Amygdala (tissue), 56 donors: ENCODE data around the gene SHISAL1.

Experiments
- DNase-seq, 56 donors: peaks; one replicate each; lab custom pipeline; 2025; lab: John Stamatoyannopoulos, UW

SHISAL1 gene

GRCh38 chr22:44281768-44282637 lies 30.7 kb downstream of the SHISAL1 start:
- DNase-seq = no peak

GRCh38 chr22:44280665-44281188 lies 32.0 kb downstream of the SHISAL1 start:
- DNase-seq = no peak

- no peak for DNase-seq
Measured at GRCh38 chr22:44279069-44279360, 33.7 kb downstream of the SHISAL1 start.

GRCh38 chr22:44278243-44279068 lies 34.3 kb downstream of the SHISAL1 start:
- DNase-seq = no peak

GRCh38 chr22:44277386-44278135 lies 35.2 kb downstream of the SHISAL1 start:
- no peak for DNase-seq

- no peak for DNase-seq
Measured at GRCh38 chr22:44276706-44277356, 35.9 kb downstream of the SHISAL1 start.

GRCh38 chr22:44276041-44276440 lies 36.7 kb downstream of the SHISAL1 start:
- no peak for DNase-seq

GRCh38 chr22:44275631-44275995 lies 37.1 kb downstream of the SHISAL1 start:
- DNase-seq = peak in 1 of 56 donors; percentile 35

GRCh38 chr22:44274918-44275630 lies 37.7 kb downstream of the SHISAL1 start:
- DNase-seq = no peak

GRCh38 chr22:44273175-44273574 lies 39.6 kb downstream of the SHISAL1 start:
- no peak for DNase-seq

GRCh38 chr22:44272401-44272771 lies 40.4 kb downstream of the SHISAL1 start:
- DNase-seq = peak in 2 of 56 donors; percentile 18 to 27

- no peak for DNase-seq
Measured at GRCh38 chr22:44271732-44272400, 40.9 kb downstream of the SHISAL1 start.

GRCh38 chr22:44271010-44271500 lies 41.7 kb downstream of the SHISAL1 start:
- DNase-seq = no peak

- no peak for DNase-seq
Measured at GRCh38 chr22:44270556-44270880, 42.2 kb downstream of the SHISAL1 start.

- DNase-seq = no peak
Measured at GRCh38 chr22:44269757-44270555, 42.8 kb downstream of the SHISAL1 start.

- no peak for DNase-seq
Measured at GRCh38 chr22:44269117-44269498, 43.6 kb downstream of the SHISAL1 start.

GRCh38 chr22:44268431-44269116 lies 44.2 kb downstream of the SHISAL1 start:
- no peak for DNase-seq

- DNase-seq = no peak
Measured at GRCh38 chr22:44267856-44268255, 44.9 kb downstream of the SHISAL1 start.
